Measurements from ENCODE around the gene PHF5A. TPM values are rescaled to one million over a fixed set of nuclear protein-coding genes. Genes with fewer than 3 reads are reported as not detected.
A peak's percentile ranks its signal among the peaks of the same experiment; 100 is the strongest.

Gene PHF5A
- total RNA-seq, 3 donors from 2014 or later, result 42.0 to 46.0 (median 43.8) TPM

- Histone ChIP-seq H3K36me3 (peaks cover 7% of the 10 kb centered on the region), H3K27me3 (no peaks in the 10 kb centered on the region), H3K27ac (no peak overlapping the region), H3K9me3 (no peaks in the 10 kb centered on the region), H3K4me1 (no peaks in the 10 kb centered on the region), H3K4me3 (no peak overlapping the region)
- TF ChIP-seq POLR2A (IDR thresholded peaks at IDR 0.05) (no peak), CTCF (IDR thresholded peaks at IDR 0.05) (no peak), POLR2AphosphoS5 (IDR thresholded peaks at IDR 0.05) (no peak)
- intact Hi-C loops (cut with DNase I; ENCODE audit: low total_unique reads), result no loop called here
- DNase-seq (ENCODE audit: low spot score in 2 of 2), result no peak
Measured at GRCh38 chr22:41459431-41459830, 9.1 kb downstream of the PHF5A start.

GRCh38 chr22:41458161-41458728 is 10.2 kb downstream of the PHF5A start:
- H3K9me3 ChIP-seq, result no peaks in the 10 kb centered on the region
- DNase-seq (ENCODE audit: low spot score in 2 of 2), result no peak
- no peak for TF ChIP-seq POLR2A (IDR thresholded peaks at IDR 0.05)
- TF ChIP-seq CTCF (IDR thresholded peaks at IDR 0.05), result no peak
- H3K27me3 ChIP-seq, result no peaks in the 10 kb centered on the region
- intact Hi-C loops (cut with DNase I; ENCODE audit: low total_unique reads), result no loop called here
- peaks cover 7% of the 10 kb centered on the region for H3K36me3 ChIP-seq
- no peak overlapping the region for H3K27ac ChIP-seq
- no peaks in the 10 kb centered on the region for H3K4me1 ChIP-seq
- no peak overlapping the region for H3K4me3 ChIP-seq

- peak overlapping the region; percentile 69 to 100 (median 93) for H3K4me3 ChIP-seq
- DNase-seq (ENCODE audit: low spot score in 2 of 2), result peak; percentile 93 to 97
- no peaks in the 10 kb centered on the region for H3K36me3 ChIP-seq
- peak overlapping the region; percentile 97 to 100 for H3K27ac ChIP-seq
- no peaks in the 10 kb centered on the region for H3K4me1 ChIP-seq
- no peaks in the 10 kb centered on the region for H3K9me3 ChIP-seq
- peak; percentile 56 to 82 (median 75) for TF ChIP-seq POLR2AphosphoS5 (IDR thresholded peaks at IDR 0.05)
- peak; percentile 81 for TF ChIP-seq POLR2A (IDR thresholded peaks at IDR 0.05)
- no peak for TF ChIP-seq CTCF (IDR thresholded peaks at IDR 0.05)
- no peaks in the 10 kb centered on the region for H3K27me3 ChIP-seq
- intact Hi-C loops (cut with DNase I; ENCODE audit: low total_unique reads), result loop anchor here (10.0 kb wide), 1 partner anchor 593 kb away; the partner anchor contains the start of genes ST13 and XPNPEP3
Measured at GRCh38 chr22:41448189-41448808, 20.2 kb downstream of the PHF5A start.

- Histone ChIP-seq H3K27me3 (no peaks in the 10 kb centered on the region), H3K27ac (peak overlapping the region; percentile 97 to 100), H3K4me1 (no peaks in the 10 kb centered on the region), H3K4me3 (peak overlapping the region; percentile 69 to 100 (median 93)), H3K9me3 (no peaks in the 10 kb centered on the region), H3K36me3 (no peaks in the 10 kb centered on the region)
- DNase-seq (ENCODE audit: low spot score in 2 of 2), result peak; percentile 55 to 57
- TF ChIP-seq CTCF (IDR thresholded peaks at IDR 0.05) (no peak), POLR2AphosphoS5 (IDR thresholded peaks at IDR 0.05) (no peak), POLR2A (IDR thresholded peaks at IDR 0.05) (no peak)
- intact Hi-C loops (cut with DNase I; ENCODE audit: low total_unique reads), result loop anchor here (10.0 kb wide), 1 partner anchor 593 kb away; the partner anchor contains the start of genes ST13 and XPNPEP3
Measured at GRCh38 chr22:41447435-41448188, 20.9 kb downstream of the PHF5A start.

Measured in breast epithelium (tissue), 4 donors.